Measurements from ENCODE around the gene TUBGCP6.

Gene TUBGCP6

GRCh38 chr22:50244420-50245213 lies at the start of gene TUBGCP6:
Gene TUBGCP6 (minus strand): TSS chr22:50245023. CDS start chr22:50244459, 564 bp downstream.
- peak; percentile 91 to 96 for DNase-seq

DNA sequence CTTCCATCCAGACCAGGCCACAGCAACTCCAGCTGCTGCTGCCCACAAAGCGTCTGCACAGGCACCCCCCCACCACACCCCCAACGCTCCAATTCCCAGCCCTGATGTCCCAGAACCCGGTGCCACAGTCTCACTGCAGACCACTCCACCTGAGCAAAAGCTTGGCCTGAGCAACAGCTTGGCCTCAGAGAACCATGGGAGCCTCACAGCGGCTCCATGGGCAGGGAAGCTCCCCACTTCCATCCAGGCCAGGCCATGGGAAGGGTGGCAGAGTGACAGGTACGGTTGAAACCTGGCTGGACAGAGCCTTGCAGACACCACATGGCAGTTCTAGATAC lies 49.5 kb upstream of the TUBGCP6 start:
- DNase-seq = no peak

DNA sequence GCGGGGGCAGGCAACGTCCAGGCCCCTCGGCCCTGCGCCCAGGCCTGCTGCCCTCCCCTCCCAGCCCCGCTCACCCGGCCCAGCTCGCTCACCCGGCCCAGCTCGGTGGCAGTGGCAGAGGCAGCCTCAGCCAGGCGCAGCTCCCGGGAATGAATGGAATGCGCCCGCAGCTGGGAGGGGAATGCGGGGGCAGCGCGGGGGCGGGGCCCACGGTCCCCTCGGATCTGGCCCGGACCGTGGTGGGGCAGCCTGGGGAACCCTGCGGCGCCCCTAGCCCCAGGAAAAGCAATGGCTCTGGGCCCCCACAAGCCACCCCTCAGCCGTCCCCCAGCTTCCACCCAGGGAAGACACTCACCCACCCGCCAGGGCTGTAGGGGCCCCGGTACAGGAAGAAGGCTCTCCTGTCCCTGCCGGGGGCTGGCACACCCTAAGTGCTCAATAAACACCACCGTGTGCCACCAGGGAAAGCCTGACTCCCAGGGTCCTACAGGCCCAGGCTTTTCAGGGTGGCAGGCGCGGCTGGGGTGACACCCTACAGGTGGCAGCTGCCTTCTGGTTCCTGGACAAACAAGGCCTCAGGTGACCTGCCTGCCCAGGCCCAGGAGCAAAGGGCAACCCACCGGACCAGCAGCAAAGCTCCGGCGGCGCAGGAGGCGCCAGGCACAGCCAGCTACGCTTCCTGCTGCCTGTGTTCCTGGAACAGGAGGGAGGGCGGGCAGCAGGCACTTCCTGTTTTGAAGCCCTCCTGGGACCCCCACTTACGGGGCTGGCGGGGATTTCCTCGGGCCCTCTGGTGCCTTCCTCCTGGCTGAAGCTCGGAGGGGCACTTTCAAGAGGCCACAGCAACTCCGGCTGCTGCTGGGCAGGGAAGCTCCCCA lies 48.9 kb upstream of the TUBGCP6 start:
- DNase-seq = no peak

GRCh38 chr22:50292643-50293440 lies 48.0 kb upstream of the TUBGCP6 start:
- DNase-seq = no peak

- DNase-seq = no peak
Observed at GRCh38 chr22:50289942-50290630, 45.3 kb upstream of the TUBGCP6 start.

DNA sequence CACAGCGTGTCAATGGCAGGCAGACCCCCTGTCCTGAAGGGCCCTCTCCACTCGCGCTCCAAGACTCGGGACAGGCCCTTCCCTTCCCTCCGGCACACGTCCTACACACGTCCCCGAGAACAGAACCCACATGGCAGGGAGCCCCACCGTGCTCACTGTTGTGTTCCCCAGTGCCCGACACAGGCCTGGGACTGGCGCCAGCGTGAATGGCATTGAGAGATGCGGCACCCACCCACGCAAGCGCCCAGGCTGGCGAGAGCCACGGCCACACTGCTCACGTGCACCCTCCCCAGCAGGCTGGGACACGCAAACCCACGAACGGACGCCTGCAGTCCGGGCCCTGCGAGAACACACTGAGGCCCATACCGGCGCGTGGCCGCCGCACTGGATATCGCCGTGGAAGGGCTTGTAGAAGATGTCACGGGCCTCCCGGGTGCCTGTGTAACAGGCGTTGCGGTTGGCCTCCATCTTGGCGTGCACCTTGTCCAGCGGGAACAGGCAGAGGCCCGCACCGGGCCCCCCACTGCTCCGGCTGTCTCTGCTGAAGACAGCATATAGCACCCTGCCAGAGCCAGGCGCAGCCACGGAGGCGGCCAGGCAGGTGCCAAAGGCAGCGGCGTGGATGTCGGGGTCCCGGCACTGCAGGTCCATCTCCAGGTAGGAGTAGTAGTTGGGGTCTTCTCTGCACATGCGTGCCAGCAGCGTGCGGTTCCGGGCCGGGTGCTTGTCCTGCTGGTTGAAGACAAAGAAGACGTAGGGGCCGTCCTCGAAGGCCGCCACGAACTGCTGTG lies 44.5 kb upstream of the TUBGCP6 start:
- DNase-seq = no peak

DNA sequence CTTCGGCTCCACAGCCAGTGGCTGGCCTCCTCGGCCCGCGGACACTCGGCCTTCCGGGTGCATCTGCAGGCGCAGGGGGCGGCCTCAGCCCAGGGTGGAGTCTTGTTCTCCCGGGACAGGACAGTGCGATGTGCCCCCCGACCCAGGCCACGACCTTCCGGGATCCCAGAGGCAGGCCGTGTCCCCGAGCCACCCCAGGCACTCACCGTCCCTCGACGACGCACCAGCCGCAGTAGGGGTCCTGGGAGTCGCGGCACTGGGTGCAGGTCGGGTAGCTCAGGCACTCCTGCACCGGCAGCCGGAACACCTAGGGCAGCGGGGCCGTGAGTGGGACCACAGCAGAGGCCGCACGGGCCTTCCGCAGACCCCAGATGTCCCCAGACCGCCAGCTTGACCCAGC lies 42.9 kb upstream of the TUBGCP6 start:
- DNase-seq = no peak

DNA sequence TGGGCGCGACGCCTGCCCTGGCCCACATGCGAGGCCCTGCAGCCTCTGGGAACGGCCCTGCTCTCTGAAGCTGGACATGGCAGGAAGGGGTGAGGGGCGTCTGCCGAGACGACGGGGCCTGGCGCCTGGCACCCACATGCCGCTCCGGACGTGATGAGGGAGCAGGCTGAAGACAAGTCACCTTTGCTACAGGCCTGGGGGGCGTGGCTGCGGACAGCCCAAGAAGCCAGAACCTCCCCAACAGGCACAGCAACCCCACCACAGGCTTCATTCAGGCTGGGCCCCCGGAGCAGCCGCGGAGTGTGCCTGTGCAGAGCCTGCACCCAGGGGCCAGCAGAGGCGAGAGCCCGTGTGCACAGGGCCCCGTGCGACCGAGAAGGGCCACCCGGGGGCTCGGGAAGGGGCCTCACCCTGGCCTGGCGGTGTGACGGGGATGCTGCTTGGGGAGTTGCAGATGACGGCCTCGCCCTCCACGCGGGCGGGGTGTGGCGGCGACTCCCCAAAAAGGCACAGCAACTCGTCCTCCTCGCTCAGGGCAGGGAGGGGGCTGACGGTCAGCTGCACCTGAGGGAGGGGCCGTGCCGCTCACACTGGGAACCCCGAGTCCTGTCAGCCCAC lies 42.0 kb upstream of the TUBGCP6 start:
- no peak for DNase-seq

DNA sequence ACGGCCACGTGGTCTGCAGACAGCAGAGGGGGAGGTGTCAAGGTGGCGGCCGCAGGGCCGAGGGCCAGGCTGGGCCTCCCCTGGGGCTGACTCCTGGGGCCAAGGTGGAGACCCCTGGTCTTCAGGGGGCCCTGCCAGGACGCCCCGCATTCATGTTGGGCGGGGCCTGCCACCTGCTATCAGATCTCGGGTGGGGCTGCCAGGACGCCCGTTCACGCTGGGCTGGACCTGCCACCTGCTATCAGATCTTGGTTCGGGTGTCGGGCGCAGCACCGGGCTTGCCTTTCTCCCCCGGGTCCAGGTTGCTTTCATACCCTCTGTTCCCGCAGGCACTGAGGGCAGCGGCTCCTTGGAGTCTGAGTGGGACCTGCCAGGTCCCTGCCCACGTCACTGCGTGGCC lies 41.5 kb upstream of the TUBGCP6 start:
- DNase-seq = no peak

DNA sequence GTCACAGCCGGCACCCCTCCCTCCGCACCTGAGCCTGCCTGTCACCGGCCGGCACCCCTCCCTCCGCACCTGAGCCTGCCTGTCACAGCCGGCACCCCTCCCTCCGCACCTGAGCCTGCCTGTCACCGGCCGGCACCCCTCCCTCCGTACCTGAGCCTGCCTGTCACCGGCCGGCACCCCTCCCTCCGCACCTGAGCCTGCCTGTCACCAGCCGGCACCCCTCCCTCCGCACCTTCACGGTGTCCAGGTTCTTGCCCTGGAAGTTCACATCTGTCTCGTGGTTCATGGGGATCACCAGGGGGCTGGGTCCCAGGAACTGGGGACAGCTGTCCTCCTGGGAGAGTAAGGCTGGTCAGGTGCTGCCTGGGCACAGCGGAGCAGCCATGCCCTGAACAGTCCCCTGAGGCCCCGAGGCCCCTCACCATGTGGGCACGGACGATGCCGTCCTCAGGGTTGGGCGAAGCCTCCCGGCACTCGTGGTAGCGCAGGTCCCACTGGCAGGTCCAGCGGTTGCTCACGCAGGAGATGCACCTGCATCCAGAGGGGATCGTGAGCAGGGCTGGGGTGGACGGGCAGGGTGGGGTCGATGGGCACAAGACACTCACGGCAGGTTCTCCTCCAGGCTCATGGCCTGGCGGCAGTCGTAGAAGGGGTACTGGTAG lies 40.9 kb upstream of the TUBGCP6 start:
- no peak for DNase-seq

- DNase-seq = no peak
Observed at GRCh38 chr22:50284479-50284878, 39.7 kb upstream of the TUBGCP6 start.

DNA sequence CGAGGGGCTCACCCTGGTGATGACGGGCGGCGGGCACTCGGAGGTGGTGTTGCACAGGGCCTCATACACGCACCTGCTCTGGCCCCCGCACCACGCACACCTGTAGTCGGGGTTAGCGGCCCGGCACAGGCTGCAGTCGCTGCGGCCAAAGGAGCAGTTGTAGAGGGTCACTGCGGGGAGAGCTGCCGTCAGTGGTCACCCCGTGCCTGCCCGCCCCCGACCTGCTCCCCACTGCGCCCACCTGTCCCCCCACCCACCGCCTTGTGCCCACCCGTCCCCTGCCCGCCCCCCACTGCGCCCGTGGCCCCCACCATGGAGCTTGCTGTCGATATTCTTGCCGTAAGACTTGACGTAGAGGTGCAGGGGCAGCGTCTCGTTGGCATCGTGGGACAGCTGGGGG lies 39.0 kb upstream of the TUBGCP6 start:
- no peak for DNase-seq

DNA sequence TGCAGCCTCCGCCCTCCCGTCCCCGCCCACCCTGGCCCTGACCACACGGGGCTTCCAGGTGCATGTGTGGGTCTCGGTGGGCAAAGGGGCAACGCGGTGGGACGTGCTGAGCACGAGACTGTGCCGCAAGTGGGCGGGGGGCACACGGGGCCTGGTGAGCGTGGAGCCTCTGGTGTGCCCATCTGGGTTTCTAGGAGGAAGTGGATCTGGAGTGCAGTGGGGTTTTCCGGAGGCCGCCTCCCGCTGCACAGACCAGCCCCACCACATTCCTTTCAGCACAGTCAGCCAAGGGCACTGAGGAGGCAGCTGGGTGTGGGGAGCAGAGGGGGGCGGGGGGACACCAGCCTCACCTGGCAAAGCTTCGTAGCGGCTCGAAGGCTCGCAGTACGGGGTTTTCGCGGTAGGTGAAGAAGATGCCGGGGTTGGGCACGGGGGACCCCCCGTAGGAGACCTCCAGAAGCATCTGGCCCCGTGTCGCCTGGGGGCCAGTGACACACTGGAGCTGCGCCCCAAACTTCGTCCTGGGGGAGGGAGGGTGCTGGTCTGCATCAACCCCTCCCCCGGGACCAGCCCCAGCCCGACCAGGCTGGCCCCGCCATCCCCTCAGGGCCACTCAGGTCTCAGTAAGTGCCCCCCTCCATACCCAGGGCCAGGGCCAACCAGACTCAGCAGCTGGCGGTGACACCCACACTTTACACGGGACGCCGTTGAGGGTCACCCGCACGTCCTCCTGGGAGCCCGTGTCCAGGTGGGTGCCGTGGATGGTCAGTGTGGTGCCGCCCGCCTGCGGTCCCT lies 37.7 kb upstream of the TUBGCP6 start:
- DNase-seq = no peak

- DNase-seq = no peak
Observed at GRCh38 chr22:50281957-50282356, 37.1 kb upstream of the TUBGCP6 start.

DNA sequence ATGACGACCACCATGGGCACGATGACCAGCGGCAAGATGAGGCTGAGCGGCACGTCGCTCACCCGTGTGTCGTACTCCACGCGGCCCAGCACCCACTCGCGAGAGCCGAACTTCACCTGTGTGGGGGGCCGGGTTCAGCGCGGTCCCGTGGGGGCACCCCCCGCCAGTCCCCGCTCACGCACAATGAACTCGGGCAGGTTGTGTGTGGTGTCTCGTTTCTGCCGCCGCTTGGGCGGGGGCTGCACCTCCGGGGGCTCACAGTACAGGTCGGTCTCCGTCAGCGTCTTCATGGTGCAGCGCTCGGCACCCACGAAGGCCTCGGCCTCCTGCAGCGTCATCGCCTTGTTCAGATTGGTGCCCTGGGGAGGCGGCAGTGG lies 36.5 kb upstream of the TUBGCP6 start:
- DNase-seq = no peak

GRCh38 chr22:50280708-50281383 lies 36.0 kb upstream of the TUBGCP6 start:
- DNase-seq = no peak

- DNase-seq = no peak
Observed at GRCh38 chr22:50280022-50280707, 35.3 kb upstream of the TUBGCP6 start.

GRCh38 chr22:50278956-50279619 lies 34.3 kb upstream of the TUBGCP6 start:
- no peak for DNase-seq
